K562 (cell line): ENCODE results near the gene FAR2. TPM values are rescaled to one million over a fixed set of nuclear protein-coding genes. Genes with fewer than 3 reads are reported as not detected.
A peak's percentile ranks its signal among the peaks of the same experiment; 100 is the strongest.

Experiments
- BHLHE40 ChIP-seq: IDR thresholded peaks from 2 replicates; pipeline ENCODE4 v1.6.1; 2011; ENCODE audit warnings: low read length, improper control_type of control experiment
- ELF1 ChIP-seq: fragments of 200-800 bp; sonication (Bioruptor generic); IDR thresholded peaks from 2 replicates; pipeline ENCODE4 v1.6.1; 2016; ENCODE audit warnings: missing genetic modification characterization, missing compliant biosample characterization
- ELF2 ChIP-seq: fragments of 250-450 bp; sonication (Bioruptor Pico); IDR thresholded peaks from 2 replicates; pipeline ENCODE4 v1.5.0; 2021; ENCODE audit warnings: mild to moderate bottlenecking
- FOXJ3 ChIP-seq: sonication (generic); formaldehyde crosslinking; IDR thresholded peaks from 2 replicates; pipeline ENCODE4 v1.4.0; 2020; ENCODE audit warnings: mild to moderate bottlenecking, missing genetic modification reagents
- LEF1 ChIP-seq: fragments of 450-650 bp; IDR thresholded peaks from 2 replicates; pipeline ENCODE4 v1.6.1; 2016; ENCODE audit warnings: mild to moderate bottlenecking
- MGA ChIP-seq: fragments of 450-650 bp; IDR thresholded peaks from 2 replicates; pipeline ENCODE4 v1.6.1; 2016; ENCODE audit warnings: mild to moderate bottlenecking, moderate library complexity
- POLR2H ChIP-seq: IDR thresholded peaks from 2 replicates; pipeline ENCODE4 v1.6.1; 2016; ENCODE audit warnings: missing genetic modification characterization, low read depth, mild to moderate bottlenecking, control low read depth, missing compliant biosample characterization, moderate library complexity
- SPI1 ChIP-seq: IDR thresholded peaks from 2 replicates; pipeline ENCODE4 v1.6.1; 2011; ENCODE audit warnings: low read depth, low read length, control low read depth, borderline replicate concordance
- ZNF75A ChIP-seq: fragments of 450-650 bp; formaldehyde crosslinking; IDR thresholded peaks from 2 replicates; pipeline ENCODE4 v1.4.0; 2020; ENCODE audit warnings: mild to moderate bottlenecking
- polyA plus RNA-seq, 8 experiments: library from polyadenylated mRNA; depleted of rRNA in 4 of 8; stranded (reverse) in 5 of 8; unstranded in 3 of 8; fragments of >200 nt; fragmentation: Nextera tagmentation in 2 of 8; fragmentation: Illumina TruSeq in 1 of 8; extraction: Ambion mirVana in 2 of 8; extraction: Trizol in 1 of 8; gene quantifications; 2 replicates each; pipeline versions ENCODE4 v1.2.1 to v1.2.3, GENCODE V29; 2011 to 2014; ENCODE audit warnings: inconsistent platforms in 1 of 8, missing spikeins in 1 of 8
- total RNA-seq, 7 experiments: library from RNA; depleted of rRNA in 6 of 7; stranded (reverse); fragments of >200 nt in 6 of 7; fragmentation: Illumina TruSeq in 2 of 7; extraction: Trizol in 2 of 7; gene quantifications; 2 replicates each; pipeline versions ENCODE4 v1.2.1 to v1.2.3, GENCODE V29; 2011 to 2021; ENCODE audit warnings: low replicate concordance in 1 of 7
- TF ChIP-seq, protein P1 (sequence below): sonication (generic); formaldehyde crosslinking; IDR thresholded peaks from 2 replicates; pipeline ENCODE4 v1.8.0; 2022; ENCODE audit warnings: mild to moderate bottlenecking, low read depth, missing genetic modification reagents
- TF ChIP-seq, protein P2 (sequence below): fragments of 450-650 bp; formaldehyde crosslinking; IDR thresholded peaks from 2 replicates; pipeline ENCODE4 v1.4.0; 2022; ENCODE audit warnings: mild to moderate bottlenecking, moderate library complexity
- TF ChIP-seq, protein P3 (sequence below): fragments of 250-450 bp; sonication (Bioruptor Pico); IDR thresholded peaks from 2 replicates; pipeline ENCODE4 v1.9.0; 2021; ENCODE audit warnings: mild to moderate bottlenecking

Gene FAR2
- total and polyA plus RNA-seq, 9 of the 15 experiments (the other 6 are each of a cell fraction or from before 2014, with no cell fraction given): 5.0 to 13.4 (median 8.5) TPM

DNA sequence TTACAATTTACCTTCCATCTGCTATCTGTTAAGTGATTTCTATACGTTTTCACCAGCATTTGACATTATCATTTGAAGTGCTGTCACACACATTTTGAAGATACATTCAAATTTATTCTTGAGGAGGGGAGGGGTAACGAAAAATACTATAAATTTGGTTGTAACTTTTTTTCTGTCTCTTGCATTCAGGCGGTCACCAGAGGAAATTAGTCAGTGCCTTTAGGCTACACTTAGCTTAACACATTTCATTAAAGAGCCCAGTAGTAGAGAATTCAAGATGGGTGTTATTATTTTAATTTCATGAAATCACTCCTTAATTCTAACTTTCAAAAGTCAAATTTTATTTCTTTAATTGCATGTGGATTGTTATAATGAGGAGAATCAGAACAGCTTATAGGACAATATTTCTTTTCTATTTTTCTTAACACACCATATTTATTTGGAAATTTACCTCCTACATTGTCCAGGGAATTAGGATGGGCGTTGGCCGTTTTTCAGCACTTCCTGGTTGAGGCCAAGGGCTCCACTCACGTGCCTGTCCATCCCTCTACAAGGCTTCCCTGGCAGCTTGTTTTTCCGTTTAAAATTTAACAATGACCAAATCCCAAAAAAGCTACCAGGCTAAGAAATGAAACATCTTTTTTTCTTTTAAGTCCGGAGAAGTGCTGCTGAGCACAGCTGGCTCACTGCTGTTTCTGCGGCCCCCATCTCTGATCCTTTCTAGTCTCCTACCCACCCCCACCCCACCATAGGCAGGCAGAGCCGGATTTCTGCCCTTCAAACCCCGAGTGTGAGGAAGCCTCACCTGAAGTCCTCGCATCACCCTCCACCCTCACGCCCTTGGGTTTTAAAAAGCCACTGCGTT lies 1.1 kb upstream of the FAR2 start (continued):
- no peak for TF ChIP-seq MGA
- peak; percentile 76 for TF ChIP-seq BHLHE40
- no peak for TF ChIP-seq ELF2 (CRISPR knock-in tag)
- no peak for TF ChIP-seq ZNF75A (CRISPR knock-in tag)
- TF ChIP-seq, protein P1, sequence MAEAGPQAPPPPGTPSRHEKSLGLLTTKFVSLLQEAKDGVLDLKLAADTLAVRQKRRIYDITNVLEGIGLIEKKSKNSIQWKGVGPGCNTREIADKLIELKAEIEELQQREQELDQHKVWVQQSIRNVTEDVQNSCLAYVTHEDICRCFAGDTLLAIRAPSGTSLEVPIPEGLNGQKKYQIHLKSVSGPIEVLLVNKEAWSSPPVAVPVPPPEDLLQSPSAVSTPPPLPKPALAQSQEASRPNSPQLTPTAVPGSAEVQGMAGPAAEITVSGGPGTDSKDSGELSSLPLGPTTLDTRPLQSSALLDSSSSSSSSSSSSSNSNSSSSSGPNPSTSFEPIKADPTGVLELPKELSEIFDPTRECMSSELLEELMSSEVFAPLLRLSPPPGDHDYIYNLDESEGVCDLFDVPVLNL (CRISPR knock-in tag): no peak
- TF ChIP-seq, protein P2, sequence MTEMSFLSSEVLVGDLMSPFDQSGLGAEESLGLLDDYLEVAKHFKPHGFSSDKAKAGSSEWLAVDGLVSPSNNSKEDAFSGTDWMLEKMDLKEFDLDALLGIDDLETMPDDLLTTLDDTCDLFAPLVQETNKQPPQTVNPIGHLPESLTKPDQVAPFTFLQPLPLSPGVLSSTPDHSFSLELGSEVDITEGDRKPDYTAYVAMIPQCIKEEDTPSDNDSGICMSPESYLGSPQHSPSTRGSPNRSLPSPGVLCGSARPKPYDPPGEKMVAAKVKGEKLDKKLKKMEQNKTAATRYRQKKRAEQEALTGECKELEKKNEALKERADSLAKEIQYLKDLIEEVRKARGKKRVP (CRISPR knock-in tag): no peak
- peak; percentile 33; the same call in 1 of the 2 replicates for TF ChIP-seq POLR2H (tag)
- TF ChIP-seq LEF1: no peak
- TF ChIP-seq SPI1: no peak
- TF ChIP-seq, protein P3, sequence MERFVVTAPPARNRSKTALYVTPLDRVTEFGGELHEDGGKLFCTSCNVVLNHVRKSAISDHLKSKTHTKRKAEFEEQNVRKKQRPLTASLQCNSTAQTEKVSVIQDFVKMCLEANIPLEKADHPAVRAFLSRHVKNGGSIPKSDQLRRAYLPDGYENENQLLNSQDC (CRISPR knock-in tag): no peak
- no peak for TF ChIP-seq FOXJ3 (CRISPR knock-in tag)
- peak; percentile 63 for TF ChIP-seq ELF1
